Nephron (organoid): ENCODE data around the gene PLBD1.

Experiments used
- H3K27ac Mint-ChIP-seq, 3 experiments: 2 replicates each; pipeline ENCODE4 v1.8.0; 2020; ENCODE audit warnings: mixed read lengths in 3 of 3, mild to moderate bottlenecking in 2 of 3, moderate library complexity in 1 of 3
- H3K27me3 Mint-ChIP-seq: 2 replicates; pipeline ENCODE4 v1.8.0; 2021; ENCODE audit warnings: low read depth, mild to moderate bottlenecking, moderate library complexity, mixed read lengths
- H3K36me3 Mint-ChIP-seq: 2 replicates; pipeline ENCODE4 v1.8.0; 2020; ENCODE audit warnings: low read depth, mixed read lengths
- H3K4me1 Mint-ChIP-seq: 2 replicates; pipeline ENCODE4 v1.8.0; 2020; ENCODE audit warnings: mixed read lengths
- H3K4me3 Mint-ChIP-seq, 3 experiments: 2 replicates each; pipeline ENCODE4 v1.8.0; 2020; ENCODE audit warnings: mild to moderate bottlenecking in 3 of 3, mixed read lengths in 3 of 3, moderate library complexity in 2 of 3
- H3K9me3 Mint-ChIP-seq: 2 replicates; pipeline ENCODE4 v1.8.0; 2020; ENCODE audit warnings: mixed read lengths
- TF ChIP-seq, protein P1 (sequence below), 3 experiments: fragments of 200-600 bp; sonication (generic); IDR thresholded peaks; one replicate each; pipeline ENCODE4 v1.5.0; 2021; ENCODE audit warnings: antibody characterized with exemption in 3 of 3; ENCODE audit not compliant: unreplicated experiment in 3 of 3

PLBD1 gene

DNA sequence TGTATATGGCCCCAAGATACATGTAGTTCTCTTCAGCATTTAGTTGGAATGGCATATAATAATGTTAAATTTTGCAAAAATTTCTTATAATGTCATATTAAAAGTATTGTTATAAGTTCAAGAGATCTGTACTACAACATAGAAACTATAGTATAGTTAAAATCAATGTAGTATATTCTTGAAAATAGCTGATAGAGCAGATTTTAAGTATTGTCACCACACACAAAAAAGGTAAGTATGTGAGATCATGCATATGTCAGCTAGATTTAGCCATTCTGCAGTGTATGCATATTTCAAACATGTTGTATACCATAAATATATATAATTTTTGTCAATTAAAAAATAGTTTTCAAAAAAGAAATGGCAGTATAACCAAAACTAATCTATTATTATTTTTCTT, 86.5 kb downstream of the PLBD1 start:
- Mint-ChIP-seq H3K4me1 (no peaks in the 10 kb centered on the region), H3K36me3 (peaks cover 94% of the 10 kb centered on the region), H3K9me3 (peaks cover 3% of the 10 kb centered on the region), H3K27me3 (no peaks in the 10 kb centered on the region), H3K4me3 (no peak overlapping the region), H3K27ac (no peak overlapping the region)
- TF ChIP-seq, protein P1, sequence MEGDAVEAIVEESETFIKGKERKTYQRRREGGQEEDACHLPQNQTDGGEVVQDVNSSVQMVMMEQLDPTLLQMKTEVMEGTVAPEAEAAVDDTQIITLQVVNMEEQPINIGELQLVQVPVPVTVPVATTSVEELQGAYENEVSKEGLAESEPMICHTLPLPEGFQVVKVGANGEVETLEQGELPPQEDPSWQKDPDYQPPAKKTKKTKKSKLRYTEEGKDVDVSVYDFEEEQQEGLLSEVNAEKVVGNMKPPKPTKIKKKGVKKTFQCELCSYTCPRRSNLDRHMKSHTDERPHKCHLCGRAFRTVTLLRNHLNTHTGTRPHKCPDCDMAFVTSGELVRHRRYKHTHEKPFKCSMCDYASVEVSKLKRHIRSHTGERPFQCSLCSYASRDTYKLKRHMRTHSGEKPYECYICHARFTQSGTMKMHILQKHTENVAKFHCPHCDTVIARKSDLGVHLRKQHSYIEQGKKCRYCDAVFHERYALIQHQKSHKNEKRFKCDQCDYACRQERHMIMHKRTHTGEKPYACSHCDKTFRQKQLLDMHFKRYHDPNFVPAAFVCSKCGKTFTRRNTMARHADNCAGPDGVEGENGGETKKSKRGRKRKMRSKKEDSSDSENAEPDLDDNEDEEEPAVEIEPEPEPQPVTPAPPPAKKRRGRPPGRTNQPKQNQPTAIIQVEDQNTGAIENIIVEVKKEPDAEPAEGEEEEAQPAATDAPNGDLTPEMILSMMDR (IDR thresholded peaks at IDR 0.05; ENCODE audit: unreplicated experiment in 3 of 3) = no peak

DNA sequence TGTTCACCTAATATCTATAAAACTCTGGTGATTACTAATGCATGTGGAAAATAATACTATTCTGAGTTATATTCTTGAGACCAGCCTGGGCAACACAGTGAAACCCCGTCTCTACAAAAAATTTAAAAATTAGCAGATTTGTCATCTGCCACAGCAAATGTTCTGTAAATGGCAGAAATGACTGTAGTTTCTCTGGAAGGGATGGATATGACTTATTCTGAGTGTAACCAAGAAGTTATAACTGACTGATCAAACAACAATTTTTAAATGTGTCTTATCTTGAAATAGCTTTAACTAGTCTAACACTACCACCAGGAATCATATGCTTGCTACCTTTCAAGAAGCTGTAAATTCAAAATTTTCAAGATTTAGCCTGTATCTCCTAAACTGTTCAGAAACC, 88.7 kb downstream of the PLBD1 start:
- TF ChIP-seq, protein P1 (IDR thresholded peaks at IDR 0.05; ENCODE audit: unreplicated experiment in 3 of 3) = no peak
- peaks cover 19% of the 10 kb centered on the region for H3K9me3 Mint-ChIP-seq
- no peak overlapping the region for H3K4me3 Mint-ChIP-seq
- H3K27me3 Mint-ChIP-seq = no peaks in the 10 kb centered on the region
- H3K4me1 Mint-ChIP-seq = no peaks in the 10 kb centered on the region
- H3K27ac Mint-ChIP-seq = no peak overlapping the region
- peaks cover 94% of the 10 kb centered on the region for H3K36me3 Mint-ChIP-seq

DNA sequence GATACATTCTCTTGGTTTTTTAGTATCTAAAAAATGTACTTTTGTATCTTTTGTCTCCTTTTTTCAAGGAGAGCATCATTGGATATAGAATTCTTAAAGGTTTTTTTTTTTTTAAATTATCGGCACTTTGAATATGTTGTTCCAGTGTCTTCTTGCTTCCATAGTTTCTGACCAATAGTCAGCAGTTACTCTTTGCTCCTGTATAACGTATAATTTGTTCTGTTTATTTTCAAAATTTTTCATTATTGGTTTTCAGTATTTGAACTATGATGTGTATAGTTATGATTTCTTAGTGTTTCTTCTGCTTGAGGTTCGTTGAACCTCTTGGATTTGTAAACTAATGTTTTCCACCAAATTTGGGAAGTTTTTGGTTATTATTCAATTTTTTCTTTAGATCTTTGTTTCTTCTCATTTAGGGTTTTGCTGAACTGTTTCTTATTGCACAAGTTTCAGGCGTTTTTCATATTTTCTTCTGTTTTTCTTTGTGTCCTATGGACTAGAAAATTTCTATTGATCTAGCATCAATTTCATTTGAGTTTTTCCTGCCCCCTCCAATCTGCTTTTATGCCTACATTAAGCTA, 93.9 kb downstream of the PLBD1 start:
- TF ChIP-seq, protein P1 (IDR thresholded peaks at IDR 0.05; ENCODE audit: unreplicated experiment in 3 of 3) = no peak
- no peaks in the 10 kb centered on the region for H3K27me3 Mint-ChIP-seq
- no peak overlapping the region for H3K27ac Mint-ChIP-seq
- peaks cover 56% of the 10 kb centered on the region for H3K9me3 Mint-ChIP-seq
- peaks cover 96% of the 10 kb centered on the region for H3K36me3 Mint-ChIP-seq
- H3K4me3 Mint-ChIP-seq = no peak overlapping the region
- no peaks in the 10 kb centered on the region for H3K4me1 Mint-ChIP-seq

DNA sequence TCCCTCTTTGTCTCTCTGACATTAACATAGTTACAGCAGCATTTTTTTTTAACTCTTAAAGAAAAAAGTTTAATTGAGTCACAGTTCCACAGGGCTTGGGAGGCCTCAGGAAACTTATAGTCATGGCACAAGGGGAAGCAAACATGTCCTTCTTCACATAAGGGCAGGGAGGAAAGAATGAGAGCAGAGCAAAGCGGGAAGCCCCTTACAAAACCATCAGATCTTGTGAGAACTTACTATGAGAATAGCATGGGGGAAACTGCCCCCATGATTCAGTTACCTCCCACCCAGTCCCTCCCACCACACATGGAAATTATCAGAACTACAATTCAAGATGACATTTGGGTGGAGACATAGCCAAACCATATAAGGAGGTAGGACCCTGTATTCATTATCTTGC, 96.2 kb downstream of the PLBD1 start:
- Mint-ChIP-seq H3K27ac (no peak overlapping the region), H3K36me3 (peaks cover 97% of the 10 kb centered on the region), H3K4me3 (no peak overlapping the region), H3K27me3 (no peaks in the 10 kb centered on the region), H3K4me1 (no peaks in the 10 kb centered on the region), H3K9me3 (peaks cover 56% of the 10 kb centered on the region)
- TF ChIP-seq, protein P1 (IDR thresholded peaks at IDR 0.05; ENCODE audit: unreplicated experiment in 3 of 3) = no peak

DNA sequence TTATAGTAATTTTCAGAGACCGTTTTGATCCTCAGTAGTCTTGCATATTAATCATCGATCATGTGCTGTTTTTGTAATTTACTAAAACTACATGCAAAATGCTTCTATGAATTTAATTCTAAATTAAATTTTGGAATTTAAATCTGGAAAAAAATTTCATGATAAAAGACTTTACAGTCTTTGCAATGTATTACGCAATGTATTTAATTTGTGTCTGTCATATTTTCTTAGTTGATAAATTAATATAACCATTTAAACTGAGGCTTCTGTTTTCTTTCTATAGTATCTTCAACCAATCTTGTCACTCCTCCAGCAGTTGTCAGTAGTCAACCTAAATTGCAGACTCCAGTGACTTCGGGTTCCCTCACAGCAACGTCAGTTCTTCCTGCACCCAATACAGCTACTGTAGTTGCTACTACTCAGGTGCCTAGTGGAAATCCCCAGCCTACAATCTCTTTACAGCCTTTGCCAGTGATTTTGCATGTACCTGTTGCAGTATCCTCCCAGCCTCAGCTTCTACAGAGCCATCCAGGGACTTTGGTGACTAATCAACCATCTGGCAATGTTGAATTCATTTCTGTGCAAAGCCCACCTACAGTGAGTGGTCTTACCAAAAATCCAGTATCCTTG, 107.4 kb downstream of the PLBD1 start:
- TF ChIP-seq, protein P1 (IDR thresholded peaks at IDR 0.05; ENCODE audit: unreplicated experiment in 3 of 3) = no peak
- no peaks in the 10 kb centered on the region for H3K4me1 Mint-ChIP-seq
- no peaks in the 10 kb centered on the region for H3K9me3 Mint-ChIP-seq
- H3K36me3 Mint-ChIP-seq = peaks cover 55% of the 10 kb centered on the region
- no peak overlapping the region for H3K27ac Mint-ChIP-seq
- no peak overlapping the region for H3K4me3 Mint-ChIP-seq
- H3K27me3 Mint-ChIP-seq = no peaks in the 10 kb centered on the region
